Measurements from ENCODE around the gene PSRC1.
"Not testable (repeated sequence)": the region's sequence is repeated elsewhere in the genome, so short reads cannot be mapped to it uniquely, and the experiment has no call there.

DNA sequence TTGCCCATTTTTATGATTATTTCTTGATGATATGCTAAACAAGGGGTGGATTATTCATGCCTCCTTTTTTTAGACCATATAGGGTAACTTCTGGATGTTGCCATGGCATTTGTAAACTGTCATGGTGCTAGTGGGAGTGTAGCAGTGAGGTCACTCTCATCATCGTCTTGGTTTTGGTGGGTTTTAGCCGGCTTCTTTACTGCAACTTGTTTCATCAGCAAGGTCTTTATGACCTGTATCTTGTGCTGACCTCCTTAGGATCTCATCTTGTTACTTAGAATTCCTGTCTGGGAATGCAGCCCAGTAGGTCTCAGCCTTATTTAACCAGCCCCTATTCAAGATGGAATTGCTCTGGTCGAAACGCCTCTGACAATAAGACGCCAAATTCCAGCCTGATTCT is 3.8 kb upstream of the PSRC1 start:
- not testable (repeated sequence) for TF ChIP-seq POLR2A (IDR thresholded peaks at IDR 0.05; ENCODE audit: low read length); GATA1 (IDR thresholded peaks at IDR 0.05; ENCODE audit: low read depth, low read length)
